Measurements from ENCODE around the gene USP48.
"Not testable (repeated sequence)": the region's sequence is repeated elsewhere in the genome, so short reads cannot be mapped to it uniquely, and the experiment has no call there.

The USP48 gene

GRCh38 chr1:21782868-21783678 is at the start of gene USP48:
Gene USP48, minus strand, starts transcription at chr1:21783149. Its CDS starts 192 bp downstream, at chr1:21782957.
- peak; percentile 68 to 78 for ATAC-seq

DNA sequence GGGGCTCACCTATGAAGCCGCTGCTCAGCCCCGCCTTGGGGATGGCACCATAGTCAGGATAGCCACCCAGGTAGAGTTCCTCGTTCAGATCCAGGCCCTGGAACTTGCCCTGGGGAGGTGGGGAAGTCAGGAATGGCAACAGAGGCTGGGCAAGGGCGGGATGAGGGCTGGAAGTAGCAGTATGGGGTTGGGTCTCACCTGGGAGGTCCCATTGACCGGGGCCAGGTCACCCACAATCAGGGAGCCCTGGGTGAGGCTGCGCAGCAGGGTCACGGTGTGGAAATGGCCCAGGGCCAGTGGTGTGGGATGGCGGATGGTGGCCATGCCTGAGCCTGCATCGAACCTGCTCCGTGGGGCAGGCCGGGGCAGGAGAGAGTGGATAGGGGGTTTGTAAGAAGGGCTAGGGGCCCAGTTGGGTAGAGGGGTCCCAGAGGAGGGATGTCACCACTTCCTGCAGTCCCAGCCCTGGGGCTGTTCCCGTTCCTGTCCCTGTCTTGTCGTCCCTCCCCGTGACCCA is 48.6 kb upstream of the USP48 start:
- no peak for ATAC-seq

DNA sequence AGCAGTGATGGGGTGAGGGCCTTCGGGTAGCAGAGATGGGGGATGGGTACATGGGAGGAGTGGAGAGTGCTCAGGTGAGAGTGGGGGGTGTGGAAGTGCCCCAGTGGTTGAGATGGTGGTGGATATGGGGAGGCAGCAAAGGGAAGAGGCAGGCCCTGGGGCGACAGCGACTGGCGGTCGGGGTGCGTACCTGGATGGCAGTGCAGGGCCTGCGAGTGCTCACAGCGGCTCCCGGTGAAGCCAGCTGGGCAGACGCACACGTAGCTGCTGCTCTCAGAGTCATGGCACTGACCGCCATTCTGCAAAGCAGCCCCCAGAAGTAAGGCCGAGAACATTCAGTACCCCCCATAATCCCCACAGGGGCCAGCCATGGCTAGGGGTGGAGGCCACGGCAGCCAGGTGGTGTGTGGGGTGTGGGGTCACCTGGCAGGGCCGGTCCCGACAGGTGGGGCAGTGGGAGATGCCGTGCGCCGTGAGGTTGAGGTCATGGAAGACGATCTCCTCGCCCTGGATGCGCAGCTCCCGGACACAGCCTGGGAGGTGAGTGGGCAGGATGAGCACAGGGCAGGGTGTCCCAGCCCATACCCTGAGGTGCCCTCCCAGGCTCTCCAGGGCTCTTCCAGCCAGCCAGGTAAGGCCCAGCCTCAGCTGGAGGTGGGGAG is 48.0 kb upstream of the USP48 start:
- no peak for ATAC-seq

- ATAC-seq = no peak
Measured at GRCh38 chr1:21829294-21829693, 46.3 kb upstream of the USP48 start.

DNA sequence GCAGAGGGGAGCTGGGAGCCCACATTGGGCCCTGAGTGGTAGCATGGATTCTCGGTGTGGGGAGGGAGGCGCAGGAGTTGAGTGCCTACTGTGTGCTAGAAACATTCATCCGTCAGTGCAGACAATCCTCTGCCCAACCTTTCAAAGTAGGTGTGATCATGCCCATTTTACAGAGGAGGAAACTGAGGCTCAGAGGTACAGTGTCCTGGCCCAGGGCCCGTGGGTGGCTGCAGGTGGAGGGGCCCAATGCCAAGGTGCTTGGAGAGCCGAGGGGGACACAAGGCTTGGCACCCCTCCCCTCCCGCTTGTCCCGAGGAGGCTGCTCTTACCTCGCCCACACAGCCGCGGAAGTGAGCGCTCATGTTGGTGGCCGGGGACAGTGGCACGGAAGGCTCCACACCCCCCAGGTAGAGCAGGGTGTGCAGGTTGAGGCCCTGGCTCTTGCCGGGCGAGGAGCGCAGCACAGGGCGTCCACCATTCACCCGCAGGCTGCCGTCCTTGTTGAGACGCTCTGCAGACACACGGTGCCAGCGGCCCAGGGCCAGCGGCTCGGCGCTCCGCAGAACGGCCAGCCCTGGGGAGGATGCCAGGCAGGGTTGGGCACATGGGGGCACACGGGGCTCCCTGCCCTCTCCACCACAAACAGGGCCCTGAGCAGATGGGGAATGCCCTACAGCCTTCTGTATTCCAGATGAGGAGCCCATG is 45.7 kb upstream of the USP48 start:
- ATAC-seq = no peak

- no peak for ATAC-seq
Measured at GRCh38 chr1:21828075-21828474, 45.1 kb upstream of the USP48 start.

- ATAC-seq = no peak
Measured at GRCh38 chr1:21827141-21827679, 44.3 kb upstream of the USP48 start.

GRCh38 chr1:21826694-21827093 is 43.7 kb upstream of the USP48 start:
- not testable (repeated sequence) for ATAC-seq

- no peak for ATAC-seq
Measured at GRCh38 chr1:21825393-21825792, 42.4 kb upstream of the USP48 start.

DNA sequence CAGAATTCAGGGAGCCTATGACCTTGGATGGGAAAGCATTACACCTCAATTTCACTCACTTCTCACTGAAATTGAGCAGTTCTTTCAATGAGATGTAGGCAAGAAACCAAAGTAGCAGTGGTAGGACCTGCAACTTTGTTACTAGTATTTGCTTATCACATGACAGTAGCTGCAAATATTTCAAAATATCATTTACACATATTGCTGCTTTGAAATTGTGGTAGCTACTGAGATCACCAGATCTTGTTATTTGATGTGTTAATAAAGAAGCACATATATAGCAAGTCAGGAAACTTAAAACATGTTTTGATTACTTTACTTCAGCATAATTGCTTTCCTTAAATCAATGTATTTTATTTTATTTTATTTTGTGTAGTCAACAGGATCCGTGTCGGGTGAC is 42.0 kb upstream of the USP48 start:
- ATAC-seq = no peak

GRCh38 chr1:21823980-21824702 is 41.2 kb upstream of the USP48 start:
- no peak for ATAC-seq

GRCh38 chr1:21823206-21823979 is 40.4 kb upstream of the USP48 start:
- no peak for ATAC-seq

DNA sequence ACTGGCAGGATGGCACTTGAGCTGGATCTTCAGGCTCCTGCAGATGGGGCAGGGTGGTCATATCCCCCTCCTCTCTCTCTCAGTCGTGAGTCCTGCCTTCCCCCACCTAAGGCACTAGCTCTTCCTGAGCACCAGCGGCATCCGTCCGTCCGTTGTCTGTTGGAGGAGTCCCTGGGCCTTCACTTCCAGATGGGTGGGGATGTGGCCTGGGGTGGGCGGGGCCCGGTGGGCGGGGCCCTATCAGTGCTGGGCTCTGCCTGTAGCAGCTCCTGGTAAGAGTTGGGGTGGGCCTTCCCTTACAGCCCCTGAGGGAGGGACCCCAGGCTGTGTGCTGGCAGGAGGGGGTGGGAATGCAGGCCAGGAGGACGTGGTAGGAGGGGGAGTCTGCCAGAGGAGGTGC is 39.4 kb upstream of the USP48 start:
- no peak for ATAC-seq

DNA sequence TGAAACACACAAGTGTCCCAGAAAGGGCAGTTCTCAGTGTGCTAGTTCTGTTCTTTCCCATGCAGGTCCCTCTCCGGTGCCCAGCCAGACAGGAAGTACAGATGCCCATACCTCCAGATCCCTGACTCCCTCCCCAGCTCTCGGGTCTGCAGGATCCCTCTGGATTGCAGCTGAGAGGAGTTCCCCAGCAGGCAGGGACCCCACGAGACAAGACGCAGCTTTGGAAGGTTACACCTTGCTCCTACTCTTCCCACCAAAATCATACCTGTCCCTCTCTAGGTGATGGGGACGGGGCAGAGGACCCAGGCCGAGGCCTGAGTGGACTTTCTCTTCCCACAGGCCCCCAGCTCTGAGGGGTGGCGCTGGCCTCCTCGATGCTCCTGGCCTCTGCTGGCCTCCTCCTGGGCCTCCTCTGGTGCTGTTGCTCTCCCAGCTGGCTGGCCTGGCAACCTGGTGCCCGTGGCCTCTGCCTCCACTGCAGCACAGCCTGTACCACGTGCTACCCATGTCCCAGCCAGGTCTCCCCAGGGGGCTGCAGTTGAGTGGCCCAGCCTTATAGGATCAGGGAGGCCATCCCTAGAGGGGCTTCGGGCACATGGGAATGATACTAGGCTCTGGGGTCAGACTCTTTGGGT is 38.6 kb upstream of the USP48 start:
- no peak for ATAC-seq

GRCh38 chr1:21820597-21821232 is 37.8 kb upstream of the USP48 start:
- ATAC-seq = no peak

DNA sequence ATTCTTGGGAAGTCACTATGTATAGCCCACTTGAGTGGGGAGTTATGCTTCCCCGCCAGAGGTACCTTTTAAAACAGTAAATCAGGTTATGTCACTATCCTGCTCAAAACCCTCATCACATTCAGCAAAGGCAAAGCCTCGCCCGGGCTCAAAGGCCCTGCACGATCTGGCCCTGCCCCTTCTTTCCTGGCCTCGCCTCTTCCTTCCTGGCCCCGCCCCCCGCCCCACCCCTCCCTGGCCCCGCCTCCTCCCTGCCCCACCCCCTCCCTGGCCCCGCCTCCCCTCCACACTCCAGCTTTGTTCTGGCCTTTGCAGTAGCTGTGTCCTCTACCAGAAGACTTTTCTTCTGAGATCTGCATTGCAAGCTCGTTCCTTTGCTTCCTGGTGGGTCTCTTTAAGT is 35.7 kb upstream of the USP48 start:
- no peak for ATAC-seq

DNA sequence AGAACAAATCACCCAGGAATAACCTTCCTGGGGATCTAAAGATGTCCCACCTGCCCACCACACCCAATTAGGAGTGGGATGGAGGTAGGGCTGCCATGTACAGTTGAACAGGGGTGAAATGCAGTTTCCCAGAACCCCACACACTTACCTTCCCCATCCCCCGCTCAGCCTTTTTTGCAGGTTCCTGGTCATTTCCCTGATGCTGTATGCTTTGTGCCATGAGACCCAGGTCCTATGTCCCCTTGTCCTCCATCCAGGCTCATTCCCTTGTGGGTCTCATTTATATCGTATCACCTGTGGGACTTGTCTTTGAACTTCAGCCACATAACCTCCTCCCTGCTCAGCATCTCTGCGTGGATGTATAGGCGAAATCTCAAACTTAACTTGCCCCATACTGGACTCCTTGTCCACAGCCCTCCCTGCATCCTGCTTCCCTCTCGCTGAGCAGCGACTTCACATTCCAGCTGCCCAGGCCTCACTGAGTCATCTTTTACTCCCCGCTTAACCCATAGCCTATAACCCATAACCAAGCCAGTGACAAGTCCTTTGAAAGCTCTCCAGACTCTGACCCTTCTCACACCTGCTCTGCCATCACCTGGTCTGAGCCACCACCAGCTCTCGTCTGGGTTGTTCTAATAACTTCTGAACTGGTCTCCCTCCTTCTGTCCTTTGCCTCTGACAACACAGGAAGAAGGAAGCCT is 33.8 kb upstream of the USP48 start:
- ATAC-seq = no peak

GRCh38 chr1:21815724-21816321 is 32.9 kb upstream of the USP48 start:
- no peak for ATAC-seq

- no peak for ATAC-seq
Measured at GRCh38 chr1:21814981-21815582, 32.1 kb upstream of the USP48 start.

Measured in activated CD4-positive, CD25-positive, alpha-beta regulatory T cell treated with anti-CD3 and anti-CD28 coated beads, Interleukin-2, amount 50 U/mL, for 24 hours (primary cell).